ENCODE results near the gene ZNF438.
"Not testable (repeated sequence)": the region's sequence is repeated elsewhere in the genome, so short reads cannot be mapped to it uniquely, and the experiment has no call there.

The ZNF438 gene

DNA sequence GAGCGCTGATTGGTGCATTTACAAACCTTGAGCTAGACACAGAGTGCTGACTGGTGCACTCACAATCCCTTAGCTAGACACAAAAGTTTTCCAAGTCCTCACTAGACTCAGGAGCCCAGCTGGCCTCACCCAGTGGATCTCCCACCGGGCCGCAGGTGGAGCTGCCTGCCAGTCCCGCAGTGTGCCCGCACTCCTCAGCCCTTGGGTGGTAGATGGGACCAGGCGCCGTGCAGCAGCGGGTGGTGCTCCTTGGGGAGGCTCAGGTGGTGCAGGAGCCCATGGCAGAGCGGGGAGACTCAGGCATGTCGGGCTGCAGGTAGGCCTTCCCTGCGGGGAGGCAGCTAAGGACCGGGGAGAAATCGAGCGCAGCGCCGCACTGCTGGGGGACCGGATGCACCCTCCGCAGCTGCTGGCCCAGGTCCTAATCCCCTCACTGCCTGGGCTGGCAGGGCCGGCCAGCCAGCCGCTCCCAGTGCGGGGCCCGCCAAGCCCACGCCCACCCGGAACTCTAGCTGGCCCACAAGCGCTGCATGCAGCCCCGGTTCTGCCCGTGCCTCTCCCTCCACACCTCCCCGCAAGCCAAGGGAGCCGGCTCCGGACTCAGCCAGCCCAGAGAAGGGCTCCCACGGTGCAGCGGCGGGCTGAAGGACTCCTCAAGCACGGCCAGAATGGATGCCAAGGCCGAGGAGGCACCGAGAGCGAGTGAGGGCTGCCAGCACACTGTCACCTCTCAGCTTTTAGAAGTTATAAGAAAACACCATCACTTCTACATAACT is 128.9 kb downstream of the ZNF438 start:
- no peaks in the 10 kb centered on the region for H3K9me3 ChIP-seq (ENCODE audit: severe bottlenecking)
- no peaks in the 10 kb centered on the region for H3K36me3 ChIP-seq
- no peak for DNase-seq
- H3K4me3 ChIP-seq (ENCODE audit: low read depth, low read length): no peak overlapping the region
- H3K27ac ChIP-seq: no peak overlapping the region
- TF ChIP-seq, protein P1, sequence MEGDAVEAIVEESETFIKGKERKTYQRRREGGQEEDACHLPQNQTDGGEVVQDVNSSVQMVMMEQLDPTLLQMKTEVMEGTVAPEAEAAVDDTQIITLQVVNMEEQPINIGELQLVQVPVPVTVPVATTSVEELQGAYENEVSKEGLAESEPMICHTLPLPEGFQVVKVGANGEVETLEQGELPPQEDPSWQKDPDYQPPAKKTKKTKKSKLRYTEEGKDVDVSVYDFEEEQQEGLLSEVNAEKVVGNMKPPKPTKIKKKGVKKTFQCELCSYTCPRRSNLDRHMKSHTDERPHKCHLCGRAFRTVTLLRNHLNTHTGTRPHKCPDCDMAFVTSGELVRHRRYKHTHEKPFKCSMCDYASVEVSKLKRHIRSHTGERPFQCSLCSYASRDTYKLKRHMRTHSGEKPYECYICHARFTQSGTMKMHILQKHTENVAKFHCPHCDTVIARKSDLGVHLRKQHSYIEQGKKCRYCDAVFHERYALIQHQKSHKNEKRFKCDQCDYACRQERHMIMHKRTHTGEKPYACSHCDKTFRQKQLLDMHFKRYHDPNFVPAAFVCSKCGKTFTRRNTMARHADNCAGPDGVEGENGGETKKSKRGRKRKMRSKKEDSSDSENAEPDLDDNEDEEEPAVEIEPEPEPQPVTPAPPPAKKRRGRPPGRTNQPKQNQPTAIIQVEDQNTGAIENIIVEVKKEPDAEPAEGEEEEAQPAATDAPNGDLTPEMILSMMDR (IDR thresholded peaks at IDR 0.05; ENCODE audit: low read depth, low read length): no peak
- H3K27me3 ChIP-seq (ENCODE audit: insufficient read depth, low read depth, severe bottlenecking): no peaks in the 10 kb centered on the region

DNA sequence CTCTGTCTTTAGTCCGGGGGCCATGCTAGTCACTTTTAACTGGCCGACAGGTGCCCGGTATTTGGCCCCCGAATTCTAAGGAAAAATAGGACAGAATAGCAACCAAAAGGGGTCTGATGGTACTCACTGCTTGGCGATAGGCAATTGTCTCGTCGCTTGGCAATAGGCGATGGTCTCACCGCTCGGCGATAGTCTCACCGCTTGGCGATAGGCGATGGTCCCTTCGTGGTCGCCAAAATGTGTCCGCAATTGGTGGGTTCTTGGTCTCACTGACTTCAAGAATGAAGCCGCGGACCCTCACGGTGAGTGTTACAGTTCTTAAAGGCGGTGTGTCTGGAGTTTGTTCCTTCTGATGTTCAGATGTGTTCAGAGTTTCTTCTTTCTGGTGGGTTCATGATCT is 130.2 kb downstream of the ZNF438 start:
- H3K36me3 ChIP-seq; H3K9me3 ChIP-seq (ENCODE audit: severe bottlenecking); H3K27me3 ChIP-seq (ENCODE audit: insufficient read depth, low read depth, severe bottlenecking); H3K27ac ChIP-seq; DNase-seq; H3K4me3 ChIP-seq (ENCODE audit: low read depth, low read length): not testable (repeated sequence)

DNA sequence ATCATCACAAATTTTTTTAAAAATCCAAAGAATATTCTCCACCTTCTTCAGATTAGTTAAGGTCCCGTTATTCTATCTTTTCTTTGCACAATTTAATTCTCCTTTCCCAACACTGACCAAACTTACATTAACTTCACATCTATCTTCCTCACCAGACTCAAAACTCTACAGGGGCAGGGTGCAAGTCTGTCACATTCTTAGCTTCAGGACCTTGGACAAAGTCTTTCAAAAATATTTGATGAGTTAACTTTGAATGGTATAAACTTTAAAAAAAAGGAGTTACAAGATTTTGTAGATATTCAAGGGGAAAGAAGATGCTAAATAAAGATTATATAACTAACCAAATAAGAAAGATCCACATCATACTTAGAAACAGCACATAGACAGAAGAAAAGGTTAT is 132.7 kb downstream of the ZNF438 start:
- Histone ChIP-seq H3K4me3 (ENCODE audit: low read depth, low read length) (no peak overlapping the region), H3K27me3 (ENCODE audit: insufficient read depth, low read depth, severe bottlenecking) (no peaks in the 10 kb centered on the region), H3K9me3 (ENCODE audit: severe bottlenecking) (no peaks in the 10 kb centered on the region), H3K36me3 (no peaks in the 10 kb centered on the region), H3K27ac (no peak overlapping the region)
- TF ChIP-seq, protein P1 (IDR thresholded peaks at IDR 0.05; ENCODE audit: low read depth, low read length): no peak
- no peak for DNase-seq

DNA sequence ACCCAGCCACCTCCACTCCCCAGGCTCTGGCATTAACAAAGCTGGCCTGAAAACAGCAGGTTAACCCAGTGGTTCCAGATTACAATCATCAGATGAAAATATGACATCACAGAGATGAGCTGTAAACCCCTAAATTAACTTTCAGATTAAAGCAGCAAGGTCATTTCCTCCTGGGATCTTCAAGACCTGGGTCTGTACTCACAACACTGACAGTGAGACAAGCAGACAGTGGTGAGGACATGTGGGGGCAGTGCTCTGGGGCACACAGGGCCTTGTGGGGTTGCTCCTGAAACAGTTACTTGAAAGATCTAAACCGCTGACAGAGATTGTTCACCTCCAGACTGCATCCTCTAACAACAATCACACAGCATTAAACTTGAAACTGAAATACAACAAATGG is 134.1 kb downstream of the ZNF438 start:
- Histone ChIP-seq H3K27ac (no peak overlapping the region), H3K9me3 (ENCODE audit: severe bottlenecking) (no peaks in the 10 kb centered on the region), H3K27me3 (ENCODE audit: insufficient read depth, low read depth, severe bottlenecking) (no peaks in the 10 kb centered on the region), H3K36me3 (no peaks in the 10 kb centered on the region), H3K4me3 (ENCODE audit: low read depth, low read length) (no peak overlapping the region)
- TF ChIP-seq, protein P1 (IDR thresholded peaks at IDR 0.05; ENCODE audit: low read depth, low read length): no peak
- DNase-seq: no peak

DNA sequence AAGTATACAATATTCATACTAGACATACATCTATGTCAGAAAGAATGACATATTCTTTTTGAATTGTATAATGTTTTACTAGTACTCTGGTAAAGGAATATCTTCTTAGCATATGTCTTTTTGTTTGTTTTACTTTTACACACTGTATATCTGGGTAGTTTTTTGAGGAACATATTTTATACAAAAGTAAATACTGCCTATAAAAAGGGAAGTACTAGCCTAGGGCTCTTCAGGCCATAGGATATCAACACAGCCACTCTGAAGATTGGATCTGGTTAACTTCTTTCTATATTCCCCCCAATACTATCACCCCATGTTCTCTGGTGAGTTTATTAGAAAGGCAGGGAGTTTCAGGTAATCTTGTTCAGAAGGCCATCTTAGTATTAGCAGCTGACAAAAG is 134.6 kb downstream of the ZNF438 start:
- Histone ChIP-seq H3K4me3 (ENCODE audit: low read depth, low read length) (no peak overlapping the region), H3K9me3 (ENCODE audit: severe bottlenecking) (no peaks in the 10 kb centered on the region), H3K27ac (no peak overlapping the region), H3K36me3 (no peaks in the 10 kb centered on the region), H3K27me3 (ENCODE audit: insufficient read depth, low read depth, severe bottlenecking) (no peaks in the 10 kb centered on the region)
- TF ChIP-seq, protein P1 (IDR thresholded peaks at IDR 0.05; ENCODE audit: low read depth, low read length): no peak
- no peak for DNase-seq

DNA sequence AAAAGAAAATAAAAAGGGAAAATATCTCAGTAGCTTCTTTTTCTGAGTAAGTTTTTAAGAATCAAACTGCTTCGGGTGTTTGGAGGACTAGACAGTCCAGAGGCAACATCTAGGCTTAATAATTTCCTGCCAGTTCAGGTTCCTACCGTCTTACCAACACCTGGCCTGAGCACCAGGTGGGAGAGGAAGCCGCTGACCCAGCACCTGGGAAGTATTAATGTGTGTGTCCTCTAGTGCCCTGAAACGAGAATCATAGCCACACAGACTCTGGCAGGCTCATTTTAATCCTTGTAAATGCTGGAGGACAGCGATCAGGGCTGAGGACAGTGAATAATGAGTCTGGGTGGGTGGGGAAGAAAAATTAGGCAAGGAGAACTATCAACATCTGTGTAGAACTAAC is 137.4 kb downstream of the ZNF438 start:
- H3K36me3 ChIP-seq: no peaks in the 10 kb centered on the region
- no peaks in the 10 kb centered on the region for H3K27me3 ChIP-seq (ENCODE audit: insufficient read depth, low read depth, severe bottlenecking)
- no peak overlapping the region for H3K27ac ChIP-seq
- TF ChIP-seq, protein P1 (IDR thresholded peaks at IDR 0.05; ENCODE audit: low read depth, low read length): no peak
- H3K9me3 ChIP-seq (ENCODE audit: severe bottlenecking): no peaks in the 10 kb centered on the region
- DNase-seq: peak; percentile 32
- H3K4me3 ChIP-seq (ENCODE audit: low read depth, low read length): no peak overlapping the region
